HG02981 (cell line): ENCODE measurements around the gene GPR173.

Source experiments
- ATAC-seq: cut with Tn5 transposase; IDR thresholded peaks from one replicate; pipeline ENCODE4 v1.9.1; 2021; ENCODE audit warnings: mild to moderate bottlenecking, moderate library complexity; ENCODE audit not compliant: unreplicated experiment

GPR173 gene

DNA sequence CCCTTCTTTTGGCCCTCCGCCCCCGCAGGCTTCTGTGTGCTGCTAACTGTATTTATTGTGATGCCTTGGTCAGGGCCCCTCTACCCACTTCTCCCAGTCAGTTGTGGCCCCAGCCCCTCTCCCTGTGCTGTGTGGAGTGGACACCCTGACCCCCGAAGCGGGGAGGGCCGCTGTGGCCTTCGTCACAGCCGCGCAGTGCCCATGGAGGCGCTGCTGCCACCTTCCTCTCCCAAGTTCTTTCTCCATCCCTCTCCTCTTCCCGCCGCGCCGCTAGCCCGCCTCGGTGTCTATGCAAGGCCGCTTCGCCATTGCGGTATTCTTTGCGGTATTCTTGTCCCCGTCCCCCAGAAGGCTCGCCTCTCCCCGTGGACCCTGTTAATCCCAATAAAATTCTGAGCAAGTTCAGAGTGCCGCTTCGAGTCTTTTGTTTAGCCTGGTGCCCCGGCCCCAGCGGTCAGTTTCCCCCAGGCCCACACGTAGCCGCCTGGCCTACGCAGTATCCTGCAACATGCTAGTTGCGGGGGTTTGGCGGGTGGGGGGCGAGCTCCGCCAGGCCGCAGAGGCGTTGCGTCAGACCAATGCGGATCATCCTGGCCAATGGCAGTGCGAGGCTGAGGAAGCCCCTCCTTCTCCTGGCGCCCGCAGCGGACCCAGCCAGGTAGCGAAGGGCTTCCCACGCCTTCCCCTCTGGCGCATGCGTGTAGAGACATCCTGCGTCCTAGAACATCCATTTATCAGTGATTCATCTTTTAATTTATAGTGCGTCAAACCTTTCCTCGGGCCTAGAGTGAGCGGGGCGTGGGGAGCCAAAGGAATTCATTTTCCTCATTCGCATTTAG is 39.8 kb downstream of the GPR173 start:
- ATAC-seq: peak; percentile 66

DNA sequence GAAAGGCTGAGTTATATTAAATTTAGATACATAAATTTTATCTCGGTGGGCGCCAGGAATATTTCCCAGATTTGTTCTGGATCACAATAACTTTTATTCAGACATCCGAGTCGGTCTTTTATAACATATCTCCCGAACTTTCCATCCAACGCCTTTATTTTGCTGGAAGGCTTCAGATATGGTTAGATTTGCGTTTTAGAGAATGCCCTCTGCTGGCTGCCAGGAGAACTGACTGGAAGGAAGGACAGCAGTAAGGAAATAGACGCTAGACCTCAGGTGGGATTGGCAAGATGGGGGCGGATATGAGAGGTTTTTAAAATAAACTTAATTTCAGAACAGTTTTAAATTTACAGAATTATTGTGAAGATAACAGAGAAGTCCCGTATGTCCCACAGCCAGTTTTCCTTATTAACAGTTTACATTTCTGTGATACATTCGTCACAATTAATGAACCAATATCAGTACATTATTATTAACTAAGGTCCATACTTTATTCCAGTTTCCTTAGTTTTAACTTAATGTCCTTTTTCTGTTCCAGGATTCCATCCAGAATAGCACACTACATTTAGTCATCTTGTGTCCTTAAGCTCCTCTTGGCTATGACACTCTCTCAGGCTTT is 40.7 kb downstream of the GPR173 start:
- no peak for ATAC-seq

DNA sequence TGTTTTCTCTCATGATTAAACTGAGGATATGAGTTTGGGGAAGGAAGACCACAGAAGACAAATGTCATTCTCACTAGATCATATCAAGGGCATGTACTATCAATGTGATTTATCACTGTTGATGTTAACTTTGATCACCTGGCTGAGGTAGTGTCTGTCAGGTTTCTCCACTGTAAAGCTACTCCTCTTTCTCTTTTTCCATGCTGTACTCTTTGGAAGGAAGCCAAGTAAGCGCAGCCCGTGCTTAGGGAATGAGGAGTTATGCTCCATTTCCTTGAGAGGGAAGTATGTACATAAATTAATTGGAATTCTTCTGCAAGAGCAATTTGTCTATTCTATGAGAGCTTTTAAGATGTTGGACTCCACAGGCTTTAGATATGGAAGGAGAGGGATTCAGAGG is 41.3 kb downstream of the GPR173 start:
- no peak for ATAC-seq

DNA sequence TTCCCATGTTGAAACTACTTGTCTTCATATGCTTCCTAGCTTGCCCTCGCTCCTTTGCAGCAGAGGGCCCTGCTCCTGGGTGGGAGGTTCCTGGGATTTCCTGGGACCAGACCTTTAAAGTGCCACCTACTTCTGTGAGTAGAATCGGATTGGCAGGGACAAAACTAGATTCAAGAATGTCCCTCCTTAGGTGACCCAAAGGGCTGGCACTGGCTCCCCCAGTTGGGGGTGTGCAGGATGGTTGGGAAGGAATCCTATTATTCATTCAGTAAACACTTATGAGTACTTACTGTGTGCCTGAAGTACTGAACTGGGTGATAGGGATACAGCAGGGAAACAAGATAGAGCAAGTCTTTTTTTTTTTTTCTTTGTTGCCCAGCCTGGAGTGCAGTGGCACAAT is 42.8 kb downstream of the GPR173 start:
- ATAC-seq: no peak

DNA sequence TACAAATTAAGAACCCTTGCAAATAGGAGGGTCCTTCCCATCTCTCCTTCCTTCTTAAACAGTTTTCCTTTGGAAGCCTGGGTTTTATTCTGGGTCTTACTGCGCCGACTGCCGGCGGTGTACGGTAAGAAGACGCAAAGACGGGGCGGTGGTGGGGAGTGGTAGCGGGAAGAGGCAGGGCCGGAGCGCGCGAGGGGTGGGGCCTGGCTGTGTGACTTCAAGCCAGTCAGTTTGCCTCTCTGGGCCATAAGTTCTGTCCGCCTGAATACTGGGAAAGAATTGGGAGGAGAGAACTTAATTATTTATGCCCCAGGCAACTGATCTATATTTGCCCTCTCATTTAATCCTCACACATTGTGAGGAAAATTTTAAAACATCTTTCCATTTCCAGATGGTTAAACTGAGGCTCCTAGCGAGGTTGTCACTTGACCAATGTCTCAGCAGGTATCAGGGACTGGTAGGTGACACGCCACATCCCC is 44.6 kb downstream of the GPR173 start:
- ATAC-seq: peak; percentile 51

DNA sequence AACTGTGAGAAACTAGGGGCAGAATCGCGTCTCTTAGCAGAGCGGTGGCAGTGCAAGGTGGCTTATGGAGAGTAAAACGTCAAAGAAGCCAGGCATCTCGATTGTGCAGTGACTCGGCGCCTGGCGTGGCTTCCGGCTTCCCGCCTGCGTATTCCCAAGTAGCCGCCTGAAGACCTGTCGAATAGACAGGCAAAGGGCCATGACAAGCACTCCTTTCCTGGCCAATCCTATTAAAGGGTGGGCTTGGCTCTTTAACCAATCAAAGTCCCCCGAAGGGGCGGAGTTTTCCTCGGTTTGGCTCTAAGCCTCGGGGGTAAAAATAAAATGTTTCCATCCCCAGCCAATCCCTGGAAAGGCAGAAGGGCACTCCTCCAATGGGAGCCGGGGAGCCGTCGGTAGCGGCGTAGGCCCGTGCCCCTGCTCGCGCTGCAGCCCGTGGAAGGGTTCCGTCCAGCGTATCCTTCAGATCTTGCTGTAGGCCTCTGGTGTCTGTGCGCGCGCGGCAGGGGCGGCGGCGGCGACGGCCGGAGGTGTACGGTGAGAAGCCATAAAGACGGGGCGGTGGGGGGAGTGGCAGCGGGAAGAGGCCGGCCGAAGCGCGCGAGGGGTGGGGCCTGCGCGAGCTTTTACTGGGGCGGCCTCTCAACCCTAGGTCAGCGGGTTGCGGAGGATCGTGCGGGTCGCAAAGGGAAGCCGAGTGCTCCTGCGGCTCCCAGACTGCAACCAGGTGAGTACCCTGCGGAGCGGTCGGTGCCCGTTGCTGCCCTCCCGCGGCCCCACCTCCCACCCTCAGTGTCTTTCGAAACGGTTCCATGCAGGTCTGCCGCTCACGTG is 45.4 kb downstream of the GPR173 start, which contains the start of gene KANTR:
TSS of gene KANTR (plus strand) at position 395 of the 834 bp plus-strand sequence. CDS start 30,131 bp downstream, outside the sequence.
- ATAC-seq: peak; percentile 80

DNA sequence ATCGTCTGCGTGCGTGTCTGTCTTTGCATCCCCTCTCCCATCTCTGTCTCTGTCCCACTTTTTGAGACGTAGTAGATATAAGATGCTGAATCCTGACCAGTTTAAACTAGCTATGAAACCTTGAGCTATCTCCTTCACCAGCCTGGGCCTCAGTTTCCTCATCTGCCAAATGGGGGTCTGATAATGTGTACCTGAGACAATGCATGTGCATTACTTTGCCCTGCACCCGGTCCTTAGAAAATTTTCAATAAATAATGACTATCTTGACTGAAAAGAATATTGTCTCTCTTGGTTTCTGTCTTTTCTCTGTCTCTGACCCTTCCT is 46.0 kb downstream of the GPR173 start:
- ATAC-seq: no peak

DNA sequence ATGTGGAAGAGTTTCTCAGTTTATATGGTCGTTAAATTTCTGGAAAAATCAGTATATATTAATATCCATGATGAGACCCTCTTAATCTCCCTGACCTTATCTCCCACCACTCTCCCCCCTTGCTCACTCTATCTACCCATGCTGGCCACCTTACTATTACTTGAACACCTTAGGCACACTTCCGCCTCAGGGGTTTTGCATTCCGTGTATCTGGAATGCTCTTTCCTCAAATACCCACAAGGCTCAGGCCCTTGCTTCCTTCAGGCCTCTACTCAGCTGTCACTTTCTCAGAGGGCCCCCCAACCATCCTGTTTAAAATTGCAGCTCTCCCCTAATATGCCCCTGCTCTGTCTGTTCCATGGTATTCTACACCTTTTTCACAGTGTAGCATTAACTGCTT is 47.2 kb downstream of the GPR173 start:
- no peak for ATAC-seq

DNA sequence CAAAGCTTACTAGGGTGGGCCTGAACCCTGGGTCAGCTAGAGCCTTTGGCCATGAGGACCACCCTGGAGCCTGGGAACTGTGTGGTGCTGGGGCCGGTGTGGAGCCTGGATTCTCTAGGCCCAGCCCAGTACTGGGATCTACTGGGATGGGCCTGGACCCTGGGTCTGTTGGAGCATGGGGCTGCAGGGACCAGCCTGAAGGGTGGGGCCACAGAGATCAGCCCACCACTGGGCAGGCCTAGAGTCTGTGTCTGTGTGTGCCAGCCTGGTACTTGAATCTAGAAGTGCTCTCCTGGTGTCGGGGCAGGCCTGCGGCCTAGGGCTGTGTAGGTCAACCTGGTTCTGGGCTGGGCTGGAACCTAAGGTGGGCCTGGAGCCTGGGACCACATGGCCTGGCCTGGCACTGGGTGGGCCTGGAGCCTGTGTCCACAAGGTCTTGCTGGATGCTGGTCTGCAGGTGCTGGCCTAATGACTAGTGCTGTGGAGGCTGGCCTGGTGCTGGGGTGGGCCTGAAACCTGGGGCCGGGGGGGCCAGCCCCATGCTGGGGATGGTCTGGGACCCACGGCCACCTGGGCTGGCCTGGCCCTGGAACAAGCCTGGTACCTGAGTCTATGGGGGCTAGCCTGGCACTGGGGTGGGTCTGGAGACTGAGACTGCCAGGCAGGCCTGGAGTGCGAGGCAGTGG is 66.4 kb downstream of the GPR173 start:
- ATAC-seq: no peak

DNA sequence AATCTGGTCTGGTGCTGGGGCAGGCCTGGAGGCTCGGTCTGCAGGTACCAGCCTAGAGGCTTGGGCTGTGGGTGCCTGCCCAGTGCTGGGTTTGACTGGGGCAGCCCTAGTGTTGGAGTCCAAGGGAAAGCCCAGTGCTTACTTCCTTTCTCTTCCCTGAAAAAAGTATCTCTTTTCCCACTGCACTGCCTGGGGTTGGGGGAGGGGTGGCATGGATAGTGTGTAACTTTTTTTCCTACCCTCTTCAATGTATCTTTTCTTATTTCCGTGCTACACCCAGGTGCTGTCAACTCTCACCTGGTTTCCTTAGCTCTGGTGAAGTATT is 66.9 kb downstream of the GPR173 start:
- ATAC-seq: no peak

DNA sequence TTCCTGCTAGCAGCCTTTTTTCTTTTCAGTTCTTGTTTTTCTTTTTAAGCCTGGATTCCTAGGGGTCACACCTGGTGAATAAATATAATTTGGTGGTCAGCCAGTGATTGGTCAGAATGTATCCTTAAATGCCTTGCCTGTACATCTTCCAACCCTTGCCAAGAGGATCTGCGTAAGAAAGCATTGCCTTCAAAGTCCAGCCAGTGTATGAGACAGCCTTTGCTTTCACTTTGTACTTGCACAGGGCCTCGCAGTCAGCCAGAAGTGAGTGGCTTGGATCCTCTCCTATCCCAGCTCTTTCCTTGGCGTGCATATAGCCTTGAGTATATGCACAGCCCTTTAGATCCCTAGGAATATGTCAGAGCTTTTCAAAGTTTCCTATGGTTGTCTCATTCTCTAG is 67.5 kb downstream of the GPR173 start:
- no peak for ATAC-seq

DNA sequence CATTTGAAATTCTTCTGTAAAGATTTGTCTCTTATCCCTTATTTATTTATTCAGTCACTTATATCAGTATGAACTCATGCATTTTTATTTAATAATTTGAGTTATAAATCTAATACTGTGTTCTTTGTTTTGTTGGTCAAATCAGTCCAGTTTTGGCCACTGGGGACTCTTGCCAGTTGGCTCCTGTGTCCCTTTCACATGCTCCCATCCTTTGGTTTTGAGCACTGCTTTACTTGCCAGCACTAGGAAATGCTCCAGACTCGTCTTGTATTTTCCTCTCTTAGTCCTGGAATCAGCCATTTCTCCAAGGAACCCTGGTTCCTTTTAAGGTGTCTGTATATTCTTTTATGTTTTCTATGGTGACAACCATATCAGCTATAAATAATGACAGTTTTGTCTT is 73.4 kb downstream of the GPR173 start:
- no peak for ATAC-seq

DNA sequence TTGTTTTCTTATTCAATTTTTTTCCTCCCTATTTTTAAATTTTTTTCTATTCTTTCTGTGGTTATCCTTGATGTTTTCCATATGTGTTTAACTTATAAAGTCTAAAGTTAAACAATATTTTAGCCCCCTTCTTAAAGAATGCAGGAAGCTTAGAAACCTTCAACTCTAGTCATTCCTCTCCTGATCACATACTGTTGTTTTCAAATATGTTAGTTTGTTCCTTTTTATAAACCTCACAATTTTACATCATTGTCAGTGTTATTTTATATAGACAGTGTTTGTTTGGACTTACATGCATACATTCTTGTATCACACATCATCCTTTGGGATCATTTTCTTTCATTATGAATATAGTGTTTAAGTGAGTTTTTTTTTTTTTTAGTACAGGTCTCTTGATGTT is 76.9 kb downstream of the GPR173 start:
- no peak for ATAC-seq

DNA sequence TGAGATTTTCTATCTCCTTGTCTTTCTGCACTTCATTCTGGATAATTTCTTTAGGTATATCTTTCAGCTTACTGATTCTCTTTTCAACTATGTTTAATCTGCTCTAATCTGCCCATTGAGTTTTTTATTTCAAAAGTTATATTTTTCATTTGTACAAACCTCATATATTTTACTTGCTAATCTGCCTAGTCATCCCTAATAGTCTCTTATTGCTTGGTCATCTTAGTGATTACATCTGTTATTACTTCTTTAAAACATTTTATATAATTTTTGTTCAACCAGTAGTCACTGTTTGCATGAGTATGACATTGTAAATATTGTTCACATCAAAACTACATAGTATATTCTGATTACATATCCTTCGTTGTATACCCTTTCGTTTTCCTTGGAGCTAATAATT is 77.8 kb downstream of the GPR173 start:
- no peak for ATAC-seq

DNA sequence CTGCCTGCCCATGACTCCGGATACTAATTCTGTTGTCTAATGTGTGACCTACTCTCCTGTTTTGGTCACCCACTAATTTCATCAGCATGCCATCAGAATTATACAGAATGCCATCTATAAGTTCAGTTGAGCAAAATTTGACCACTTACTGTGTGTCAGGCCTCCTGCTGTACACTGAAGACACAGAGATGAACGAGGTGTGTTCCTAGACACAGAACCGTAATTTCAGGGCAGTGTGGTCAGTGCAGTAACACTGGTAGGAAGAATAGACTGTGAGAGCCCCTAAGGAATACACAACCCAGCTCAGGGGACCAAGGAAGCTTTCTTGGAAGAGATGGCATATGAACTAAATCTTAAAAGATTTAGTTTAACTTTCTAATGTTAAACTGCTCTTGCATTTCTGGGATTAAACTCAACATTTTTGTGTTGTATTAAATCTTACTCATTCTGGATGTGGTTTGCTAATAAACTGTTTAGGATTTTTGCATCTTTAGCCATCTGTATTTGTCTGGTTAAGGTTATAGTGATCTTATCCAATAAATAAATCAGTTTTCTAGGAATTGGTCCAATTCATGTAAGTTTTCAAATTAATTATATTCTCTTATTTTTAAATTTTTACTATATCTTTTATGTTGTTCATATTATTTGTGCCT is 79.6 kb downstream of the GPR173 start:
- ATAC-seq: no peak
